HepG2 (cell line): ENCODE measurements around the gene CCM2L. TPM values are rescaled to one million over a fixed set of nuclear protein-coding genes. Genes with fewer than 3 reads are reported as not detected.

Experiments used
- ATAC-seq: fragments of 200-7000 bp; cut with Tn5 transposase; 3 replicates; pipeline ENCODE4 v1.9.1; 2020; ENCODE audit warnings: mild to moderate bottlenecking, moderate library complexity
- BruUV-seq: library from RNA; stranded (reverse); fragments of 400-500 nt; replicated peaks from 2 replicates; lab custom pipeline; 2021; lab: Mats Ljungman, UMichigan
- CTCF ChIA-PET: fragments of 300-600 bp; formaldehyde crosslinking; extraction: SDS; loops from one replicate; lab custom pipeline; 2021; ENCODE audit warnings: low total read pairs, inconsistent platforms, low intra/inter-chr PET ratio; lab: Yijun Ruan, JAX
- POLR2A ChIA-PET: fragments of 350-600 bp; sonication (Branson Sonifier 250); formaldehyde crosslinking; loops from one replicate; lab custom pipeline; 2020; ENCODE audit warnings: antibody characterized with exemption, inconsistent platforms; lab: Yijun Ruan, JAX
- DNase-seq: peaks from one replicate; pipeline ENCODE4 v3.0.0-alpha.2; 2015; ENCODE audit warnings: low spot score
- FAIRE-seq: peaks from 3 replicates; lab custom pipeline; 2011; peaks lifted over from hg19 to GRCh38; lab: Jason Lieb, UNC
- H2AFZ ChIP-seq: one replicate; pipeline ENCODE4 v1.6.1; 2011; ENCODE audit warnings: low read length, inconsistent platforms
- H3K27ac ChIP-seq: fragments of 300-600 bp; 3 replicates; pipeline ENCODE4 v1.8.0; 2011; ENCODE audit warnings: mixed run types, mild to moderate bottlenecking, mixed read lengths, low read length, inconsistent platforms; ENCODE audit not compliant: insufficient read depth; ENCODE audit errors: extremely low read length
- H3K27me3 ChIP-seq, 2 experiments: fragments of 200-600 bp in 1 of 2; 2 replicates in 1 of 2; 3 replicates in 1 of 2; pipeline versions ENCODE4 v1.6.0 to v1.8.0; 2011; ENCODE audit warnings: low read length in 2 of 2, mild to moderate bottlenecking in 2 of 2, moderate library complexity in 2 of 2, inconsistent platforms in 1 of 2; ENCODE audit not compliant: insufficient read depth in 2 of 2, control insufficient read depth in 1 of 2
- H3K36me3 ChIP-seq, 2 experiments: fragments of 200-600 bp in 1 of 2; replicated peaks in 1 of 2; 2 replicates in 1 of 2; 3 replicates in 1 of 2; pipeline versions ENCODE4 v1.5.1 to v1.8.0; 2011; ENCODE audit warnings: low read length in 2 of 2, inconsistent platforms in 1 of 2; ENCODE audit not compliant: insufficient read depth in 2 of 2, control insufficient read depth in 1 of 2
- H3K4me1 ChIP-seq: 2 replicates; pipeline ENCODE4 v1.5.1; 2012; ENCODE audit warnings: low read length, inconsistent platforms; ENCODE audit not compliant: insufficient read depth
- H3K4me2 ChIP-seq: 2 replicates; pipeline ENCODE4 v1.6.0; 2011; ENCODE audit warnings: low read depth, low read length, inconsistent platforms
- H3K4me3 ChIP-seq, 3 experiments: fragments of 200-600 bp in 1 of 3; sonication (generic), shearing (Covaris generic) in 1 of 3; replicated peaks in 1 of 3; 2 replicates each; pipeline ENCODE4 v1.5.1; 2011 to 2016; ENCODE audit warnings: low read length in 3 of 3, inconsistent platforms in 2 of 3, low read depth in 2 of 3, mild to moderate bottlenecking in 2 of 3, control low read depth in 1 of 3, mixed read lengths in 1 of 3; ENCODE audit not compliant: insufficient read depth in 1 of 3
- H3K79me2 ChIP-seq: one replicate; pipeline ENCODE4 v1.6.1; 2011; ENCODE audit warnings: low read length, inconsistent platforms; ENCODE audit not compliant: insufficient read depth
- H3K9ac ChIP-seq: 2 replicates; pipeline ENCODE4 v1.6.0; 2011; ENCODE audit warnings: mild to moderate bottlenecking, low read depth, low read length, inconsistent platforms; ENCODE audit not compliant: insufficient read depth
- H3K9me3 ChIP-seq: 2 replicates; pipeline ENCODE4 v1.5.1; 2012; ENCODE audit warnings: mild to moderate bottlenecking, low read length
- H4K20me1 ChIP-seq: 2 replicates; pipeline ENCODE4 v1.6.0; 2011; ENCODE audit warnings: inconsistent platforms, mild to moderate bottlenecking, low read length, moderate library complexity; ENCODE audit not compliant: insufficient read depth
- CEBPB ChIP-seq: IDR thresholded peaks from 2 replicates; pipeline ENCODE4 v1.6.1; 2011; ENCODE audit warnings: low read depth, low read length, improper control_type of control experiment, borderline replicate concordance
- FOXO4 ChIP-seq: sonication (generic); formaldehyde crosslinking; conservative IDR thresholded peaks from 2 replicates; pipeline ENCODE4 v1.8.1; 2023; ENCODE audit warnings: missing genetic modification reagents
- HOXA9 ChIP-seq: sonication (generic); formaldehyde crosslinking; IDR thresholded peaks from 2 replicates; pipeline ENCODE4 v1.8.1; 2022; ENCODE audit warnings: missing genetic modification reagents, mild to moderate bottlenecking, moderate library complexity, borderline replicate concordance
- POGZ ChIP-seq: sonication (generic); formaldehyde crosslinking; IDR thresholded peaks from 2 replicates; pipeline ENCODE4 v1.4.0; 2020; ENCODE audit warnings: mild to moderate bottlenecking, missing genetic modification reagents
- PRDM4 ChIP-seq: sonication (generic); formaldehyde crosslinking; IDR thresholded peaks from 2 replicates; pipeline ENCODE4 v1.9.0; 2021; ENCODE audit warnings: missing genetic modification reagents, borderline replicate concordance
- ZKSCAN1 ChIP-seq: fragments of 150-350 bp; IDR thresholded peaks from 2 replicates; pipeline ENCODE4 v1.6.1; 2014; ENCODE audit warnings: low read length
- ZNF496 ChIP-seq: sonication (generic); formaldehyde crosslinking; IDR thresholded peaks from 2 replicates; pipeline ENCODE4 v1.8.1; 2023; ENCODE audit warnings: mild to moderate bottlenecking, moderate library complexity, missing genetic modification reagents; ENCODE audit not compliant: insufficient replicate concordance
- WGBS: methylation state at CpG from one replicate; pipeline ENCODE4 v1.1.6; 2017; ENCODE audit warnings: low lambda C conversion rate; 5-methylcytosine and 5-hydroxymethylcytosine counted together
- in situ Hi-C: cut with HindIII; loops from 2 replicates; pipeline ENCODE4 v1.10.0; 2017; ENCODE audit warnings: low pct_unique_long_range_greater_than_20kb; ENCODE audit not compliant: extremely low pct_ligation_motif_present
- intact Hi-C: fragments of 100-400 bp; cut with micrococcal nuclease; formaldehyde crosslinking; loops from one replicate; pipeline ENCODE4 v1.10.0; 2022; ENCODE audit not compliant: unreplicated experiment
- polyA plus RNA-seq, 8 experiments: library from polyadenylated mRNA; depleted of rRNA in 3 of 8; stranded (reverse) in 7 of 8; unstranded in 1 of 8; fragments of >200 nt; fragmentation: Illumina TruSeq in 4 of 8; extraction: Trizol in 4 of 8; gene quantifications; 2 replicates each; pipeline versions ENCODE4 v1.2.1 to v1.2.3, GENCODE V29; 2011 to 2016; ENCODE audit warnings: low read depth in 4 of 8, missing spikeins in 1 of 8, mixed read lengths in 1 of 8; ENCODE audit not compliant: insufficient read depth in 1 of 8
- total RNA-seq, 5 experiments: library from RNA; depleted of rRNA; stranded (reverse); fragments of >200 nt; fragmentation: Illumina TruSeq; extraction: Trizol; gene quantifications; 2 replicates each; pipeline ENCODE4 v1.2.3, GENCODE V29; 2016; ENCODE audit warnings: low read depth in 1 of 5

The CCM2L gene
- total and polyA plus RNA-seq, 2 of the 13 experiments (the other 11 are each of a cell fraction or from before 2014, with no cell fraction given): 0.15 TPM; not detected in 1

- FAIRE-seq: no peak
- 14% methylated on average over 6 of the region's 6 CpGs for WGBS
These were observed 57.1 kb downstream of the CCM2L start for GRCh38 chr20:32067234-32067821.

GRCh38 chr20:32068174-32068573 lies 57.9 kb downstream of the CCM2L start:
- DNase-seq (no peak), ATAC-seq (no peak), FAIRE-seq (no peak)
- Histone ChIP-seq H2AFZ (no peak overlapping the region), H3K4me1 (peaks cover 23% of the 10 kb centered on the region), H3K27ac (no peak overlapping the region), H3K9me3 (no peaks in the 10 kb centered on the region), H3K36me3 (no peaks in the 10 kb centered on the region), H3K4me3 (no peak overlapping the region), H4K20me1 (no peaks in the 10 kb centered on the region), H3K27me3 (peaks cover 5 to 44% of the 10 kb centered on the region in 2 experiments; a peak in 3 of 5 replicates), H3K79me2 (no peaks in the 10 kb centered on the region), H3K4me2 (no peak overlapping the region), H3K9ac (no peak overlapping the region)
- ChIA-PET POLR2A (no interaction called here), CTCF (no interaction called here)
- no peak for TF ChIP-seq PRDM4 (CRISPR knock-in tag)
- TF ChIP-seq FOXO4 (CRISPR knock-in tag): no peak
- no peak for TF ChIP-seq ZNF496 (CRISPR knock-in tag)
- TF ChIP-seq POGZ: no peak
- intact Hi-C loops: no loop called here
- 88% methylated on average over 2 of the region's 2 CpGs for WGBS
- in situ Hi-C loops: no loop called here
- no TSS peak for BruUV-seq

More at GRCh38 chr20:32067234-32067821, 57.1 kb downstream of the CCM2L start:
- Histone ChIP-seq H3K9me3 (no peaks in the 10 kb centered on the region), H3K36me3 (no peaks in the 10 kb centered on the region), H3K79me2 (no peaks in the 10 kb centered on the region), H3K9ac (no peak overlapping the region), H3K4me3 (no peak overlapping the region), H3K4me2 (no peak overlapping the region), H3K27me3 (peaks cover 7 to 48% of the 10 kb centered on the region in 2 experiments; a peak in 4 of 5 replicates), H2AFZ (no peak overlapping the region), H3K27ac (no peak overlapping the region), H4K20me1 (no peaks in the 10 kb centered on the region; the same call in 1 of the 2 replicates), H3K4me1 (peaks cover 17% of the 10 kb centered on the region)
- BruUV-seq: no TSS peak
- ChIA-PET CTCF (no interaction called here), POLR2A (no interaction called here)
- in situ Hi-C loops: no loop called here
- intact Hi-C loops: no loop called here
- no peak for ATAC-seq
- no peak for TF ChIP-seq HOXA9 (CRISPR knock-in tag)
- peak; percentile 76 for TF ChIP-seq ZKSCAN1
- TF ChIP-seq CEBPB: peak; percentile 63
- DNase-seq: no peak
